Sigmoid colon (tissue), 4 donors: Measurements from ENCODE around the gene SMC6.

Experiments
- CTCF ChIP-seq, 4 experiments: fragments of 450-650 bp in 3 of 4; fragments of 200-600 bp in 1 of 4; IDR thresholded peaks; one replicate each; pipeline ENCODE4 v1.5.1; 2016 to 2019; ENCODE audit warnings: antibody characterized with exemption in 4 of 4, mild to moderate bottlenecking in 3 of 4, moderate library complexity in 2 of 4
- EP300 ChIP-seq, 4 donors: sonication (generic); formaldehyde crosslinking; IDR thresholded peaks; one replicate each; pipeline ENCODE4 v1.6.1; 2017; ENCODE audit warnings: antibody characterized with exemption in 4 of 4

GRCh38 chr2:17756668-17757067, 3.1 kb upstream of the SMC6 start:
- TF ChIP-seq CTCF (IDR thresholded peaks at IDR 0.05) (no peak), EP300 (IDR thresholded peaks at IDR 0.05) (no peak)
